ENCODE data around the gene PLCB1.
"Not testable (repeated sequence)": the region's sequence is repeated elsewhere in the genome, so short reads cannot be mapped to it uniquely, and the experiment has no call there.

PLCB1 gene

GRCh38 chr20:8131598-8132483, at the start of gene PLCB1:
PLCB1 (plus strand) TSS chr20:8132266; CDS start chr20:8132652, 386 bp downstream.
- DNase-seq (ENCODE audit: low spot score) = peak; percentile 84

DNA sequence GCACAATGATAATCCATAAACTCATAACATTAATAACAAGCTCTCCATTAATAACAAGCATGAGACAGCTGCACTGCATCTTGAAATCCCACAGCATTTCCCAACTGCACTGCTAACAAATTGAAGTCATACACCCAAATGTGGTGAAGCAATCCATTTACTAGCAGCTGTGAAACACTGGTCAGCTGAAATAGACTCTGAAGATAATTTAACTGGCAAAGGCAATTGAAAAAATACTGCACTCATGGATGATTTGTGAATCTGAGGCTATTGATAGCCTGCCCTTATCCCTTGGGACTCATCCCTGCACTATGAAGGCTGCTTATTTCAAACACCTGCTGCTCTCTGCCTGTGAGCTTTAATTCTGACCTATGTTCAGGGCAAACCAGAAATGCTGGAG, 49.1 kb upstream of the PLCB1 start:
- no peak for DNase-seq (ENCODE audit: low spot score)

DNA sequence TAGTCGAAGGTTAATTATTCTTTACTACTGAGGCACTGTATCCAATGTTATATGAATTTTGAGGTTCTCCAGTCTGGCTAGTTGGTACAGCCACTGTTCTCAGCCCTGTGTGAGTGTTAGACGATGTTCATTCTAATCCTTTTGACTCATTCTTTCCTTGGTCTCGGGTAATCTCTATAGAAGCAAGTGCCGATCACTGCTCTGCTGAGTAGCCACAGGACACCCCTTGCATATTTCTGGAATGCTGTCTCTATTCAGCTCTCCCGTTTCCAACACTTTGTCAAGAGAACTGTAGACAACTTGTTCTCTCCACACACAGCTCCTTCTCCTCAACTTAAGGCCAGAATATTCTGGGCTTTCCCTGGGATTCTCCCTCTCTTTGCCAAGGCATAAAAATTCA, 42.4 kb upstream of the PLCB1 start:
- no peak for DNase-seq (ENCODE audit: low spot score)

- DNase-seq (ENCODE audit: low spot score) = peak; percentile 17
Observed at GRCh38 chr20:8094415-8094818, 37.6 kb upstream of the PLCB1 start.

- DNase-seq (ENCODE audit: low spot score) = no peak
Observed at GRCh38 chr20:8094850-8095249, 37.2 kb upstream of the PLCB1 start.

- DNase-seq (ENCODE audit: low spot score) = no peak
Observed at GRCh38 chr20:8095648-8096572, 36.2 kb upstream of the PLCB1 start.

DNA sequence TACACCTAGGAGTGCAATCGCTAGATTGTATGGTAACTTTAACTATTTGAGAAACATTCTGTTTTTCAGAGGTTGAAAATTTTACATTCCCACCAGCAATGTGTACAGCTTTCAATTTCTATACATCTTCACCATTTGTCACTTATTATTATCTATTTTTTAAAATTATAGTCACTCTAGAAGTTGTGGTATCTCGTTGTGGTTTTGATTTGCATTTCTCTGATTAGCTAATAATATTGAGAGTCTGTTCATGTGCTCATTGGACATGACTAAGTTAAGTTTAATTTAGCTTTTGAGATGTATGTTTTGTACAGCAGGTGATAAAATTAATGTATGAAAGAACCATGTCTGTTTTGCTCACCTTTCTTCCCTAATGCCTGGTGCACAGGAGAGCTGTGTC, 34.8 kb upstream of the PLCB1 start:
- no peak for DNase-seq (ENCODE audit: low spot score)

DNA sequence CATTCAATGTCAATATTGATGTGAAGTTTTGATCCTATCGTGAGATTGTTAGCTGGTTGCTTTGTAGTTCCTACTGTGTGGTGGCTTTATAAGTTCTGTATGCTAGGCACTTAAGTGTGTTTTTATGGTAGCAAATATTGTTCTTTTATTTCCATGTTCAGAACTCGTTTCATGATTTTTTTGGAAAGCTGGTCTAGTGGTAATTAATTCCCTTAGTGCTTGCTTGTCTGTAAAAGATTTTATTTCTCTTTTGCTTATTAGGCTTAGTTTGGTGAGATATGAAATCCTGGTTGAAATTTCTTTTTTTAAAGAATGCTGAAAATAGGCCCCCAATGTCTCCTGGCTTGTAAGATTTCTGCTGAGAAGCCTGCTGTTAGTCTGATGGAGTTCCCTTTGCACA, 27.8 kb upstream of the PLCB1 start:
- DNase-seq (ENCODE audit: low spot score) = no peak

DNA sequence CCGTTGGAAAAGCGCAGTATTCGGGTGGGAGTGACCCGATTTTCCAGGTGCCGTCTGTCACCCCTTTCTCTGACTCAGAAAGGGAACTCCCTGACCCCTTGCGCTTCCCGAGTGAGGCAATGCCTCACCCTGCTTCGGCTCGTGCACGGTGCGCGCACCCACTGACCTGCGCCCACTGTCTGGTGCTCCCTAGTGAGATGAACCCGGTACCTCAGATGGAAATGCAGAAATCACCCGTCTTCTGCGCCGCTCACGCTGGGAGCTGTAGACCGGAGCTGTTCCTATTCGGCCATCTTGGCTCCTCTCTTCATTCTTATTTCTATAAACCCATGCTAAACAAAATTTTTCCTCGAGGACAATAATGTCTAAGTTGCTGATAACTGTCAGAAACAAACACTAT, 17.5 kb upstream of the PLCB1 start:
- not testable (repeated sequence) for DNase-seq (ENCODE audit: low spot score)

GRCh38 chr20:8115436-8115835, 16.6 kb upstream of the PLCB1 start:
- DNase-seq (ENCODE audit: low spot score) = no peak

DNA sequence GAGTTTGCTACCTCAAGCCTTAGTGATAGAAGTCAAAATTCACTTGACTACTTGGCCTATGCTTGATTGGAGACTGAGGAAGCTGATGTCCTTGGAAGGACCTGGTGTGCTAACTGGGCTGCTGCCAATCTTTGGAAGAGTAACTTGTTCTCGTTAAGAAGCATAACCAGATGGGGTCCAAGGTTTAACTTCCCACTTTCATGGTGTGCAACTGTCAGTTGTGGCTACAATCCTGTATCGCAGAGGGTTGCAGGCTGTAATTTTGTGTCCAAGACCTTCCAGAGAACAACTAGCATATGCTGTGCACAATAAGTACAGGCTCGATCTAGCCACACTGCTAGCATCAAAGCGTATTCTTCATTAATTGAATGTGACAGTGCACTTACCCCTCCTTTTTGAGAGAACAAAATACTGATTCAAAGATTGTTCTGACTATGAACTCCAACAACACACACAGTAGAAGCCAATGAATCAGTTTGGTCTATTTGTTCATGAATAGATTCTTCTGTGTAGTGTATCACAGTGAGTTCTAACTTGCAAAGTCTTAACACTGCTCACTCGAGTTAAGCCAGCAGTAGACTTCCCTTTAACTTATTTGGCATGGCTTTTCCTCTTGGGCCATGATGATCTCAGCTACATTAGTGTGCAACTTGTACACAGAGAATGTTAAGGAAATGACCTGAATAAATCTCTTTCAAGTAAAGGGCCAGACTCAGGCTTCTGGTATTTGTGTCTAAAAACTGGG, 15.8 kb upstream of the PLCB1 start:
- DNase-seq (ENCODE audit: low spot score) = no peak

DNA sequence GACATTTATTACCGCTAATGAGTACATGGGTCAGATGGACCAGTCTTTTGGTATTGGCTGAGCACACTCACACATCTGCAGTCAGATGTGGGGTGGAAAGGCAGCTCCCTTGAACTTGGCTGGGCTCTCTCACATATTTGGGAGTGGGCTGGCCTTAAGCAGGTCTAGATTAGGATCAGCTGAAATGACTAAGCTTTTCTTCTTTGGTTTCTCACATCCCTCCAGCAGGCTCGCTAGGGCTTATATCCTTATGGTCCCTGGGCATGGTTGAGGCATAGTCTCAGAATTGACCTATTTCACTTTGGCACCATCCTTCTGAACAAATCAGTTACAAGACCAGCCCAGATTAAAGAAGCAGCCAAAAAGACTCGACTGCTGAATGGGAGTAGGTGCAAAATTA, 14.4 kb upstream of the PLCB1 start:
- DNase-seq (ENCODE audit: low spot score) = no peak

DNA sequence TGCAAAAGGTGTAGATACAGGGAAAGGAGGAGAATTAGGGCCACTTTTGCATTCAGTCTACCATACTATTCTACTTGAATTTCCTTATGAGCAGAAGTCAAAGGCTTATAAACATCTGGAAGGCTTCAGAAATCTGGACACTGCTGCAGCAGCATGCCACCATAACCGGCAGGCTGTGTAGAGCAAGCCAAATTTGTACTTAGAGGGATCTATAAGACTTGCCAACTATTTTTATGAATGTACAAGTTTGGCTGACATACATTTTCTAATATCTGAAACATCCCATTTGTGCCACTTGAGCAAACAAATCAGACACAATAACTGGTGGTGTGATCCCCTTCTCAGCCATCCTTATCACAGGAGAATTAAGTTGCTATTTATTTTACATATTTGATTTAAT, 14.0 kb upstream of the PLCB1 start:
- DNase-seq (ENCODE audit: low spot score) = no peak

DNA sequence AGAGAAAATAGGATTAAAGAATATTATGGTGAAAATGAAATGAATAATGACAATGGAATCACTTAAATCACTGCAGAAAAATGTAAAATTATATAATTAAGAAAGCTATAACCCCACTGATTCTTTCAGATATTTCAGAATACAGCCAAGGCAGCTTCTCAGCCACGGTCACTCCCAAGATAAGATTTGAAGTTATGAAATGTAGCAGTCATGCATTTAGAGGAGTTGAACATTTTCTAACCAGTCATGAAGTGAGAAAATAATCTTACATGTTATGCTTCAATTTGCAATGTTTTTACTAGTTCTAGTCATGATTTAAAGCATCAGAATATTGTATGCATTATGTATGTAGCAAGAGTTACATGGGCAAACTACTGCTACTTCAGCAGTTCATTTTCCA, 13.3 kb upstream of the PLCB1 start:
- no peak for DNase-seq (ENCODE audit: low spot score)

DNA sequence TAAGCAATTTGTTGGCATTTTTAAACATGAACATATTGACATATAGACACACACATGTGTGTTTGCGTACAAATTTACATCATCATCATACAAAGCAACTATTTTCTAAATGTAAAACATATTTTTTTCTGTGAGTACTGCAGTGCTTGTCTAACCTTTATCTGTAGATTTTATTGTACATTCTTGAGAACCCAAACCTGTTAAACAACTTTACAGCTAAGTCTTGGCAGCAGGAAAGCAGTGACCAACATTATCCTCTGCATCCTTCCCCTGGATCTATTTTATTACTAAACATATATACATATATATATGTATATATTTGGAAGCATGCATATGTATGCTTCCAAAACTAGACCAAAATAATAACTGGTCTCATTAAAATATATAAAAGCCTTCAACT, 10.4 kb upstream of the PLCB1 start:
- DNase-seq (ENCODE audit: low spot score) = no peak

DNA sequence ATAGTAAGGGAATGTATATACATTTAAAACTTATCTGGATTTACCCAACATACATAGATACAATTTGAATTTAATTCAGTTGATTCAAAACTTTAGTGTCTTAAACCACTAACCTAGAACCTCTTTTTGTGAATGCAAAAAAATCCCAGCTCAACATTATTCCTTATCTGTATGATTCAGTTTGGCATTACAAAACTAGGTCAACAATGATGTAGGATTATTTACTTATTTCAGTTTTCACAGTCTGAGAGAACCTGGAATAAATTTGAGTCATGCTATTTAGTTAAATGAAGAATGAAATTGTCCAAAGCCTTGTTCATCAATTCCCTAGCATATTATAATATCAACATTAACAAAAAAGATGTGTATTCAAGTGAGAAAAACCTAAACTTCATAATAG, 7.4 kb upstream of the PLCB1 start:
- no peak for DNase-seq (ENCODE audit: low spot score)

GRCh38 chr20:8126181-8126580, 5.9 kb upstream of the PLCB1 start:
- no peak for DNase-seq (ENCODE audit: low spot score)

GRCh38 chr20:8126841-8127378, 5.2 kb upstream of the PLCB1 start:
- no peak for DNase-seq (ENCODE audit: low spot score)

- no peak for DNase-seq (ENCODE audit: low spot score)
Observed at GRCh38 chr20:8127553-8128255, 4.4 kb upstream of the PLCB1 start.

DNA sequence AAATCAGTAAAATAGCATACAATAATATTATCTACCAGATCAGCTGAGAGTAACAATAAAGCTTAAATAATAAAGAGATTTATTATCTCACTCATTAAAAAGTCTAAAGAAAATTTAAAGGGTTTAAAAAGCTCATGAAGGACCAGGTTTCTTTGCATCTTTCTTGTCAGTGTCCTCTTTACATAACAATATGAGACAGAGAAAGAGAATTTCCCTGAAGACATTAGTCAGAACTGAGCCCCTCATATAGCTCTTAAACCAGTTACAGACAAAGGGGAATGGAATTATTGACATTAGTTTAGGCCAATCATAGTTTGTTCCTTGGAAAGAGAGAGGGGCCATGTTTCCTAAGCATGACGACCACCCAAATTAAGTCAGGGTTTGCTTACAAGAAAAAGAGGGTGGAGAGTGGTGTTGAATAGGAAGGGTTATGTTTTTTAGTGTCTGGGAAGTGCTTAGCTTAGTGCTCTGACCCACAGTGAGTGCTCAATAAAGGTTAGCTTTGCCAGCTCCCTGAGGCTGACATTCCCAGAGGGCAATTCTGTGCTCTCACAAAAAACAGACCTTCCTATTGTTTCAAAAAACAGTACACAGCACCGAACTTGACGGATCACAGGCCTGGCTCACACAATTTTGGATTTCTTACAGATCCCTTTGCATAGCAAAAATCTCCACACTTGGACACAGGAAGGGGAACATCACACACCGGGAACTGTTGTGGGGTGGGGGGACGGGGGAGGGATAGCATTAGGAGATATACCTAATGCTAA, 3.6 kb upstream of the PLCB1 start:
- no peak for DNase-seq (ENCODE audit: low spot score)
